ENCODE results near the gene ACOD1.
A peak's percentile ranks its signal among the peaks of the same experiment; 100 is the strongest.
"Not testable (repeated sequence)": the region's sequence is repeated elsewhere in the genome, so short reads cannot be mapped to it uniquely, and the experiment has no call there.

ACOD1 gene

DNA sequence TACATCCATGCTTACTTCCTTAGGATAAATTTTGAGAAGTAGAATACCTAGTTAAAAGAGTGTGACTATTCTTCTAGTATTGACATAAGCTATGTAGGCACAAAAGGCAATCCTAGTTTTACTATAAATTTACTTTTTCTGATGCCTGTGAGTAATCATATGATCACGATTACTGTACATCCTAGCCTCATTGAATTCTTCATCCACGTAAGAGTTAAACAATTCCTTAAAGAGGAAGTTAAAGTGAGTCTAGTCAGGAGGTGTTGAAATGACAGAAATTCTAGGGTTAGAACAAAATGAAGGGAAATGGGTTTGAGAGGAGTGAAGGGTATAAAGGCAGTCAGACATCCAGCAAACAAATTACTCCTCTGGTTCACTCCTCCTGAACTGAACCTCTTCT lies at the start of gene ACOD1:
ACOD1 (plus strand) TSS at position 363 of the 400 bp plus-strand sequence. CDS start 48 bp downstream, outside the sequence.
- DNase-seq (ENCODE audit: low read depth in 2 of 3, low spot score in 1 of 3) = no peak

DNA sequence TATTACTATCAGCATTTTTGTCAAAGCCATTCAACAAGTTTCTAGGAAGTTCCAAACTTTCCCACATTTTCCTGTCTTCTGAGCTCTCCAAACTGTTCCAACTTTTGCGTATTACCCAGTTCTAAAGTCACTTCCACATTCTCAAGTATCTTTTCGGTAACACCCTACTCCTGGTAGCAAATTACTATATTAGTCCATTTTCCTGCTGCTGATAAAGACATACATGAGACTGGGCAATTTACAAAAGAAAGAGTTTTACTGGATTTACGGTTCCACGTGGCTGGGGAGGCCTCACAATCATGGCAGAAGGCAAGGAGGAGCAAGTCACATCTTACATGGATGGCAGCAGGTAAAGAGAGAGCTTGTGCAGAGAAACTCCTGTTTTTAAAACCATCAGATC lies 49.2 kb upstream of the ACOD1 start:
- not testable (repeated sequence) for DNase-seq (ENCODE audit: low read depth in 2 of 3, low spot score in 1 of 3)

DNA sequence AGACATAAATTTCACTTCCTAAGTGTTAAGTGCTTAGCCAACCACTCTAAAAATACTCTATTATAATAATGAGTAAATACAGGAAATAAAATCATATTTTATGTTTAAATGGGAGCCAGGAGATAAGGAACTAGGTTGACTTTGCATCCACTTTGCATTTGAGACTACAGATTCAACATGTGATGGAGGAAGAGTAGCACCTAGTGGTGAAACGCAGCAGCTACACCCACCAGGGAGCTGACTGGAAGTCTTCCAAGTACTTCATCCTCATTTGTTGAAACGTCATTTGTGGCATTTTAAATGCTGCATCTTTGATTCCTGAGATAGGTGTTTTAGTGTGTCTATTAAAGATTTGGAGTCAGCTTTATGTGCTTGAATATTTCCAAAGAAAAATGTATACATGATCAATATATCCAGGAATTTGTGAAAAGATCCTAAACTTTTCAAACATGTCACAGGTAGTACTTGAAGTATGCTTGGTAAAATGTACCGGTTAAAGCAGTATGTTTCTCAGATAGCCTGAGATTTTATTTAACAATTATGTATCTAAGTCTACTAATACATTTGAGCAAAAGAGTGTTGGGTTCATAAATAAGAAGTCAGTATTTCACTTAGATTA lies 44.7 kb upstream of the ACOD1 start:
- peak; percentile 46 to 66 (median 48) for DNase-seq (ENCODE audit: low read depth in 2 of 3, low spot score in 1 of 3)

DNA sequence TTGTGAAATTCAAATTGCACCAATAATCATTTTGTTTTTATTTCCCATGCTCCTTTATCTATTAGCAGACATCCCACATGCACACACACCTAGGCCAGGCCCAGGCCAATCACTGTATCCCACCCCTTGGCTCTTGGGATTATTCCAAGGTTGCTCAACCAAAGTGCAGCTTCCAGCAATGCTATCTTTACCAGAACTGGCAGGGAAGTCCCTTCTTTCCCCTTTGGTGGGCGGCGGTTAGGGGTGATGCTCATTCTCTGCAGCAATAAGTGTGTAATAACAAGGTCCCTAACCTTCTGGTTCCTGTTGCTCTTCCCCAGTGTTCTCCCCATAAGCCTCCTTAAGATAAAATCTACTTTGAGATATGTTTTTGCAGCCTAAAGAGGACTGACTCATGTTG lies 43.8 kb upstream of the ACOD1 start:
- DNase-seq (ENCODE audit: low read depth in 2 of 3, low spot score in 1 of 3) = no peak

DNA sequence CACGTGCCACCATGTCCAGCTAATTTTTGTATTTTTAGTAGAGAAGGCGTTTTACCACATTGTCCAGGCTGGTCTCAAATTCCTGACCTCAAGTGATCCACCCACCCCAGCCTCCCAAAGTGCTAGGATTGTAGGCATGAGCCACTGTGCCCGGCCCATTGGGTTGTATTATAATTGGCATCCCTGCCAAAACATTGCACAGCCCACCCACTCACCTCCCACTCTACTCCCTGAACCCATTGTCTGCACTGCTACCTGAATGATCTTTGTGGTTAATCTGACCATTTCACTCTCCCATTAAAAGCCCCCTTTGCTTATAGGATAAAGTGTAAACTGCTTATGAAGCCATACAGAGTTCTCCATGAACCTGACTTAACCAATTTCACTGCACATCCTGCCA lies 35.8 kb upstream of the ACOD1 start:
- no peak for DNase-seq (ENCODE audit: low read depth in 2 of 3, low spot score in 1 of 3)

DNA sequence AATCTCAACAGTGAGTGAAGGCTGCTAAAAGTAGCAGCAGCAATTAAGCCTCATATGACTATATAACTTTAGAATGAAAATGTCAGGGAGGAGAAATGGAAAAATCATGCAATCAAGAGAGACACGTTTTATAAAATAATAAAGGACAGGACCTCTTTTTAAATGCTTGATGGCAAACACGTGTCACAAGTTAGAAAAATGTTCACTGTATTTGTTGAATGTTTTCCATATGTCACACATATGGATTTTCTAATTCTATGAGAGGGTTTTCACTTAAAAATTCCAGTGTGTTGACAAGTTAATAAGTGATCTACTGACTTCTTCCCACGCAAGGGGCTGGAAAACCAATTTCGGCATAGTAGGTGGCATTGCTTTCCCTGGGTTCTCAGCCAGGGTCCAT lies 34.4 kb upstream of the ACOD1 start:
- DNase-seq (ENCODE audit: low read depth in 2 of 3, low spot score in 1 of 3) = no peak

DNA sequence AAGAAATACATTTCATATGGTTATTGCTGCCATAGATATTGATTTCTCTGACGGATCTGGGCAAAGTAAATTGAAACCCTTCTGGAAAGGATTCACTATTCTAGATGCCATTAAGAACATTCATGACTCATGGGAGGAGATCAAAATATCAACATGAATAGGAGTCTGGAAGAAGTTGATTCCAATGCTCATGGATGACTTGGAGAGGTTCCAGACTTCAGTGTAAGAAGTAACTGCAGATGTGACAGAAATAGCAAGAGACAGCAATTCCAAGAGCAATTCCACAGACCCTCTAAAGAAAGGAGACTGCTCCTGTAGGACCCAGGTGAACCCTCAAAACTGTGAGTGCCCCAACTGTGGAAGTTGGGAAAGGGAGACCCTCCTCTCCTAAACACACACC lies 31.2 kb upstream of the ACOD1 start:
- DNase-seq (ENCODE audit: low read depth in 2 of 3, low spot score in 1 of 3) = no peak

DNA sequence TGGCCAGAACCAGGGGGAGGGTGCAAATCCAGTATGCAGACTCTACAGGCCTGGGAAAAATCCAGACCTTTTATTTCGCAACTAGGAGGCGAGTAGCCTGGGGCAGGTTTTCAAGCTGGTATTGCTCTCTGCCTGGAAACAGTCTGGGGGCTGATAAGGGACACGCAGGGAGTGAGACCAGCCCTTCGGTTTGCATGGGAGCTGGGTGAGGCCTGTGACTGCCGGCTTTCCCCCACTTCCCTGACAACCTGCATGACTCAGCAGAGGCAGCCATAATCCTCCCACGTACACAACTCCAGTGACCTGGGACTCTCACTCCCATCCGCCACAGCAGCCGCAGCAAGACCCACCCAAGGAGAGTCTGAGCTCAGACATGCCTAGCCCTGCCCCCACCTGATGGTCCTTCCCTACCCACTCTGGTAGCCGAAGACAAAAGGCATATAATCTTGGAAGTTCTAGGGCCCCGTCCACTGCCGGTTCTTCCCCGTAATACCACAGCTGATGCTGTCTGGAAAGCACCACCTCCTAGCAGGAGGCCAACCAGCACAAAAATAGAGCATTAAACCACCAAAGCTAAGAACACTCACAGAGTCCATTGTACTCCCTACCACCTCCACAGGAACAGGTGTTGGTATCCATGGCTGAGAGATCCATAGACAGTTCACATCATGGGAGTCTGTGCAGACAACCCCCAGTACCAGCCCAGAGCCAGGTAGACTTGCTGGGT lies 30.4 kb upstream of the ACOD1 start:
- DNase-seq (ENCODE audit: low read depth in 2 of 3, low spot score in 1 of 3) = not testable (repeated sequence)

DNA sequence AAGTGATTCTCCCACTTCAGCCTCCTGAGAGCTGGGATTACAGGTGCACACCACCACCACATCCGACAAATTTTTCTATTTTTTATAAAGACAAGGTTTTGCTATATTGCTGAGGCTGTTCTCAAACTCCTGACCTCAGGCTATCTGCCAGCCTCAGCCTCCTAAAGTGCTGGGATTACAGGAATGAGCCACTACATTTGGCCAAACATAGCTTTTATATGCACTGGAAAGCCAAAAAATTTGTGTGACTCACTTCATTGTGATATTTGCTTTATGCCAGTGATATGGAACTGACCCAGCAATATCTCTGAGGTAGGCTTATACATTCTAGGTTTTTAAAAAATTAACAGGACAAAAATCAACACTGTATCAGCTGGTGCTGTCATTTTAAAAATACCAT lies 26.8 kb upstream of the ACOD1 start:
- DNase-seq (ENCODE audit: low read depth in 2 of 3, low spot score in 1 of 3) = no peak

DNA sequence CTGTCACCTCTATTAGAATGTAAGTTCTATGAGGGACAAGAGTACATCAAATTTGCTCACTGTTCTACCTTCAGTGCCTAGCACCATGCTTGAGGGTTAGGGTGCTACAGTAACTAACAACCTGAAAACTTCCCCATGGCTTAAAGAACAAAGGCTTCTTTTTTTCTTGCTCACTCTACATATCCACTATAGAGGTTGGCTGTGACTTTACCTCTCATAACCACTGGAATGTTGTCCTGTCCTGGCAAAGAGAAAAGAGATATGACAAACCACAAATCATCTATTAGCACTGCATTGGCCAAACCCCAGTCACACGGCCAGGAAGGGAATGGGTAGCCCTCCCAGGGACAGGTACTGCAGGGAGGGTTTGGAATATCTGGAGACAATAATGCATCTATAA lies 23.2 kb upstream of the ACOD1 start:
- DNase-seq (ENCODE audit: low read depth in 2 of 3, low spot score in 1 of 3) = no peak

DNA sequence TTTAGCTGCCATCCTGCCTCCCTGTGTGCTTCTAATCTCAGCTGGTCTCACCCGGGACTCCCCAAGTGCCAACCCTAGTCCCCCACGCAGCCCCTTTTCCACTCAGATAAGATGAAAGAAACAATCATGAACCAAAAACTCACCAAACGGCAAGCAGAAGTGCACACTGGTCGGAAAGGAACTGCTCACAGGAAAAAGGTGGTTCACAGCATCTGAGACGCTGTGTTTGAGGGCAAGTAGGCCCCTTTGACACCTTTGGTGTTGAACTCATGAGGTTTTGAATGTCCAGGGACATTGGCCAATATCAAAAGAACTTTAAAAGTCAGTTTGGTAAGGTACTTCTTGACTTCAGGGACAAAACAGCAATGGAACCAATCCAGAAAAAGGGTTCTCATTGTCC lies 20.4 kb upstream of the ACOD1 start:
- no peak for DNase-seq (ENCODE audit: low read depth in 2 of 3, low spot score in 1 of 3)

DNA sequence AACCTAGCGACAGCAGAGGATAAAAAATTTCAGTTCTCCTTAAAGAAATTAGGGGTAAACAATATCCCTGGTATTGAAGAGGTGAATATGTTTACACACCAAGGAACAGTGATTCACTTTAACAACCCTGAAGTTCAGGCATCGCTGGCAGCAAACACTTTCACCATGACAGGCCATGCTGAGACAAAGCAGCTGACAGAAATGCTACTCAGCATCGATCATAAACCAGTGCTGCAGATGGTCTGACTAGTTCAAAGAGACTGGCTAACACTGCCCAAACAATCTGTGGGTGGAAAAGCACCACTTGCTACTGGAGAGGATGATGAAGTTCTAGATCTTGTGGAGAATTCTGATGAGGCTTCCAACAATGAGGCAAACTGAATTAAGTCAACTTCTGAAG lies 19.9 kb upstream of the ACOD1 start:
- no peak for DNase-seq (ENCODE audit: low read depth in 2 of 3, low spot score in 1 of 3)

DNA sequence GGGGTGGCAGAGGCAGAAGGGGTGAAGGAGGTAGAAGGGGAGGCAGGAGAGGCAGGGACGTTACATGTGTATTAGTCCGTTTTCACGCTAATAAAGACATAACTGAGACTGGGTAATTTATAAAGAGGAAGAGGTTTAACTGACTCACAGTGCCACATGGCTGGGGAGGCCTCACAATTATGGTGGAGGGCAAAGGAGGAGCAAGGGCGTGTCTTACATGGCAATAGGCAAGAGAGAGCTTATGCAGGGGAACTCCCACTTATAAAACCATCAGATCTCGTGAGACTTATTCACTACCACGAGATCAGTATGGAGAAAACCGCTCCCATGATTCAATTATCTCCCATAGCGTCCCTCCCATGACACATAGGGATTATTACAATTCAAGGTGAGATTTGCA lies 19.0 kb upstream of the ACOD1 start:
- DNase-seq (ENCODE audit: low read depth in 2 of 3, low spot score in 1 of 3) = no peak

DNA sequence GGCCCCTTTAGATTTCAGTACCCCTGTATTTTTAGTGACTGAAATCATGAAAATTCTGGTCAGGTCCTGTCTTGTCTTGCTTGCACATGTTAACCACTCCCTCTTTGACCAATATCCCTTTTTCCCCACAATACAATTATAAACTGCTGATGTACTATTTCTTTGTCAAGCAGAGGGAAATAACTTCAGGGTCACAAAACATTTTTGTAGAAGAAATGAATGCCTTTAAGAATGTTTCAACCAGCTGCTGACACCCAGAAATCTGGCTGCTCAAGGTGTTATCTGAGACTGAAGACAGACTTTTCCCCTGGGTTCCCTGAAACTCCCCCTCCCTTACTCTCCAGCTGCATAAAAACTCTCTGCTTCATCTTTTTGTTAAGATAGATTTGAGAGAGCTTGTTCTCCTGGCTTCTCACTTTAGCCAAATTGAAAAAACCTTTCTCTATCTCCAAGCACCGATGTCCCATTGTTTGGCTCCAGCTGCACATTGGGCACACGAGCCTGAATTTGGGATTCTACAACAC lies 18.4 kb upstream of the ACOD1 start:
- DNase-seq (ENCODE audit: low read depth in 2 of 3, low spot score in 1 of 3) = no peak

DNA sequence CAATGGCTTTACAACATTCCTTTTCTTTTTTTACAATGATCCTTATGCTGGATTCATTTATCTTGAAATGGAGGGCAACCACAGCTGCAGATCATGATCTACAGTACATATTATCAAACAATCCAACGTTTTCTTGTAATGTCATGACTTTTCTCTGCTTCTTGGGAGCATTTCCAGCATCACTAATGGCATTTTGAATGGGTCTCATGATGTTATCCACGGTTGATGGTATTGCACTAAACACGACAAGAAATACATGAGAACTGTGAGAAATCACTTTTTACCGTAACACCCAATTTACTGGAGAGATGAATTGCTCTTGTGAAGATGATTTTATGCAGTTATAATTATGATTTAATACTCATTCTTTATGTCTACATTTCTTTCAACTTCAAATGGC lies 16.2 kb upstream of the ACOD1 start:
- no peak for DNase-seq (ENCODE audit: low read depth in 2 of 3, low spot score in 1 of 3)

DNA sequence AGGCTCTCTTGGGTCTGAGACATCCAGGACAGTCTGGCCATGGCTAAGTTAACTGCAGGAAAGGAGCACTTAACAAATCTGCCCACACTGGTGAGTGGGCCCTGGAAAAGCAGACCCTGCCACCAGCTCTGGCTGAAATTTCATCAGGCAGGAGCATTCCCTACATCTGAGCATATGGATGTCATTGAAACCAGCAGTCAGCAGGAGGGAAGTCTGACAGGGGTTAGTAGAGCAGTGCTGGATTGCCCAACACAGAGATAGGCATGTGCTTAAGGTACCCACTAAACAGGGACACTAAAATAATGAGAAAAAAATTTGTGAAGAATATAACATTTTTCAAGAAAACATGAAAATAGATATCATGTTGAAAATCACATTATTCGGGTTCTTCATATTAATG lies 13.6 kb upstream of the ACOD1 start:
- DNase-seq (ENCODE audit: low read depth in 2 of 3, low spot score in 1 of 3) = no peak

DNA sequence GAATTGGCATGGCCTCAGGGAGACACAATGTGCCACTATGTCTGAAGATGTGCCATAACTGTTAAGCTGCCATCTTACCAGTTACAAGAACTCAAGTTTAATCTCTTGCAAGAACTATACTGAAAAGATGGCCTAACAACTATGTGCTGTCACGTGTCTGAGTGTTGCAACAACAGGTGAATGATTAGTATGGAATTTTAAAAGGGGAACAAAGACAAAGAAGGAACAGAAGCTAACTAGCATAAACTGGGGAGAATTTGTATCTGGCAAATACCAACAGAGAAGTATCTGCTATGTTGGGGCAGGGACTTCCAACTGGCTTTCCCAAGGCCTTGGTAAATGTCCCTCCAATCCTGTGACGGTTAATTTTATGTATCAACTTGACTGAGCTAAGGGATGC lies 11.5 kb upstream of the ACOD1 start:
- no peak for DNase-seq (ENCODE audit: low read depth in 2 of 3, low spot score in 1 of 3)

DNA sequence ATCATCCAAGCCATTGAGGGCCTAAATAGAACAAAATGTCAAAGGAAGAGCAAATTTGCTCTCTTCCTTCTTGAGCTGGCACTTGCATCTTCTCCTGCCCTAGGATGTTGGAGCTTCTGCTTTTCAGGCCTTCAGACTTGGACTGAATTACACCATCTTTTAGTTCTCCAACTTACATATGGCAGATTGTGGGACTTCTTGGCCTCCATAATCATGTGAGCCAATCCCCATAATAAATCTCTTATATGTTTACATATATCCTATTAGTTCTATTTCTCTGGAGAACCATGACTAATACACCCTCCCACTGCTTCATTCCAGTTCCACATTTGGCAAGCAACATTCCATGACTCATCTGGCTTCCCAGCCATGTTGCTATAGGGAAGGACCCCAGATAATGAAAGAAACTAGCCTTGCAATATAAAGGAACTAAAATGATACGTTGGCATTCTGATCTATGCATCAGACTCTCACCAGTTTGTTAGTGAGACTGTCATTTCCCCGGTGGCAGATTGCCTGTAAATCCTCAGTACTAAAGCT lies 11.0 kb upstream of the ACOD1 start:
- no peak for DNase-seq (ENCODE audit: low read depth in 2 of 3, low spot score in 1 of 3)

DNA sequence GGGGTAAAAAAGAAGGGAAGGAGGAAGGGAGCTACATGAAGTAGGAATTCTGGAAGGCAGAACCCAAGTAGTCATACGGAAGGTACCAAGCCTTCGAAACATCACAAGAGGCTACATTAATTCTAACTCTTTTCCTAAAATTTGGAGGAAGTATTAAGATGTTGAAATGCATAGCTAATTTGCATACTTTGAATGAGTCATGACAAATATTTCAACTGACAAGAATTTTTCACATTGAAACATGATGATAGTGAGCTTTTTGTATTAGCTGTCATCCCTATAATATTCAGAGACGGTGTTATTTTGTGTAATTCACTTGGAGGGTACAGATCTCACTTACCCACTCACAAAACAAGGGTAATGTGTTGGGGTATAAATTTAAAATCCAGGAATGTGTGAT lies 9.1 kb upstream of the ACOD1 start:
- DNase-seq (ENCODE audit: low read depth in 2 of 3, low spot score in 1 of 3) = no peak

DNA sequence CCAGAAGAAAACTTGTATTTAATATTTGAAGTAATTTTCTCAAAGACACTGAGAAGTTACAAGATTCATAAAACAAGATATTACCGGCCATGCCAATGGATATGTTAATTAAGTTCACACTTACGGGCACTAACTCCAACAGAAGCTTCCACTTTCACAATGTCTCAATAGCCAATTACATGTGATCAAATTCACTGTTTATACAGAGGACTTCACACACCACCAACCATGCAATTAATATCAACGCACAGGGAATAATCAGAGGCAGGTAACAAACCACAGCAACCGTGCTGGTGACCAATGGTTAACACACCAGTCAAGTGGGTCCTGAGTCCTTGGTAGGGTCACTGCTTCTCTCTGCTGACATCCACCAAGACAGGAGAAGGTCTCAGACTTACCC lies 5.9 kb upstream of the ACOD1 start:
- no peak for DNase-seq (ENCODE audit: low read depth in 2 of 3, low spot score in 1 of 3)

DNA sequence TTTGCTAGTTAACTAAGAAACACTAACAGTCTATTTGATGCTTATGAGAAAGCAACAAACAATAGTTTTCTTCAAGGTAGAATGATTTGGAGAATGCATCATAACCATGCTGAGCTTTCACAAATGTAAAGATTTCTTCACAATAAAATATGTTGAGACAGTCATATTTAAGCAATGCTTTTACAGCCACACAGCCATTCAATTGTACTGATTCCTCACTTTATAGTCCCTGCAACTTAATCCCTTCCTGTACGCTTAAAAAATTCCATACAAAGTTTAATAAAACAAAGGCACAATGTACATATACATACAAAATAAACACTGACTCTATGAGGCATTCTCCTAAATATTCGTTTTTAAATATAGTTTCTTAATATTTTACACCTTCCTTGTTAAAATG lies 4.7 kb upstream of the ACOD1 start:
- DNase-seq (ENCODE audit: low read depth in 2 of 3, low spot score in 1 of 3) = no peak

DNA sequence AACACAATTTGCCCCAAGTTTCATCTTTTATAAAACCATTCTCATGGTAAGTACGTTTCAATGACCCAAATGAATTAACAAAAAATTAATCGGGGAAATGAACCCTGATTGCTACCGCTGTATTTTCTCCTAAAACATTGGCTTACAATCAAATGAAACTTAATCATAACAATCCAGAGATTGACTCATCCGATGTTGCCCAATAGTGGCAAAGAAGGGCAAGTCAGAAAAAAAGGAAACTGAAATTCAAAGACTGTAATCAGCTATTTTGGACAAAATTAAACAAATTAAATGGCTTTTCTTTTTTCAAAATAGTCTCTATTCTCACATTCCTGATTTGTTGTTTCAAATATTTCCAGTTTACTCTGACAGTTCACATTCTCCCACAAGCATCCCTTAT lies 3.9 kb upstream of the ACOD1 start:
- DNase-seq (ENCODE audit: low read depth in 2 of 3, low spot score in 1 of 3) = no peak

DNA sequence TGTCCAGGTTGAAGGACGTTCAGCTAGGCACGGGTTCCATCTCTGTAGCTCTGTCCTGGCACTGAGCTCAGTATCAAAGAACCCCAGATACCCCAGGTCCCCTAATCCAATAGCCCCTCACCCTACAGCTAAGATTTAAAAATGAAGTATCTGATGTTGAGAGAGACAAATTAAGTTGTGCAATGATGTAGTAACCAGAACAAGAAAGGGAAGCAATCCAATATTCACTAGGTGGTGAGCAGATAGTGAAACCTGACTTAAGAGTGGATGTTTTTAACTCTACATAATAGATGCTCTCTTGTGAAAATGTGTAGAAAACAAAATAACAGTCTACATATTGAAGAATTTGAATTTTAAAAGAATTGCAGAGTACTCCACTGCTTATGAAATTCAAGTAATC lies 1.8 kb downstream of the ACOD1 start:
- DNase-seq (ENCODE audit: low read depth in 2 of 3, low spot score in 1 of 3) = no peak
